ENCODE data around the gene PLCD3. TPM values are rescaled to one million over a fixed set of nuclear protein-coding genes. Genes with fewer than 3 reads are reported as not detected.

Gene PLCD3
- total and polyA plus RNA-seq, 2 of the 8 experiments (the other 6 are each of a cell fraction or from before 2014, with no cell fraction given), result 26.5 to 48.1 TPM

DNA sequence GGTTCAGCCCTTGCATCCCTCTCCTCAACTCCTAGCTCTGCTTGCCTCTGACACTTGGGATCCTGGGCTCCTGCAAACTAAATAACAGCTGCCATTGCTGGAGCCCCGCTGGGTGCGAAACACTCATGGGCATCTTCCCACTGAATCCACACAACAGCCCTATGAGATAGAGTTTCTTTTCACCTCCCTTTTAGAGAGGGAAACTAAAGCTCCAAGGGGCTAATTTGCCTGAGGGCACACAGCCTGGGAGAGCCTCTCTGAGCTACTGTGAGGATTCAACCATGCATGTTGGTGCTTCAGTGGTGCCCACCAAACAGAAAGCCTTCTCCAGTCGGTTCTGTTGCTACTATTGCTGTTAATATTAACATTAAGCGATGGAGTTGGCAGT lies 7.2 kb upstream of the PLCD3 start (continued):
- no peak for TF ChIP-seq JUN (IDR thresholded peaks at IDR 0.05; ENCODE audit: low read depth, low read length)
- no peak for TF ChIP-seq NRF1 (IDR thresholded peaks at IDR 0.05; ENCODE audit: low read depth, low read length)
